Measurements from ENCODE around the gene VAC14.

The VAC14 gene

GRCh38 chr16:70730031-70730430, 70.9 kb downstream of the VAC14 start:
- Histone ChIP-seq H3K27me3 (ENCODE audit: insufficient read depth, poor library complexity, severe bottlenecking) (no peaks in the 10 kb centered on the region), H3K27ac (replicated peaks) (no peak overlapping the region), H3K4me3 (replicated peaks; ENCODE audit: insufficient read depth, low read length) (no peak overlapping the region)
- TF ChIP-seq SPI1 (IDR thresholded peaks at IDR 0.05; ENCODE audit: borderline replicate concordance, low read depth) (no peak), GABPA (IDR thresholded peaks at IDR 0.05; ENCODE audit: low read depth) (no peak), REST (IDR thresholded peaks at IDR 0.05; ENCODE audit: insufficient replicate concordance, low read depth) (no peak), CTCF (IDR thresholded peaks at IDR 0.05; ENCODE audit: insufficient read depth, low read length) (no peak), POLR2AphosphoS5 (IDR thresholded peaks at IDR 0.05; ENCODE audit: low read depth) (no peak)
- DNase-seq (ENCODE audit: low read depth in 1 of 2, low spot score in 1 of 2), result no peak

GRCh38 chr16:70729292-70729691, 71.7 kb downstream of the VAC14 start:
- H3K4me3 ChIP-seq (replicated peaks; ENCODE audit: insufficient read depth, low read length), result no peak overlapping the region
- no peak for DNase-seq (ENCODE audit: low read depth in 1 of 2, low spot score in 1 of 2)
- no peaks in the 10 kb centered on the region for H3K27me3 ChIP-seq (ENCODE audit: insufficient read depth, poor library complexity, severe bottlenecking)
- TF ChIP-seq CTCF (IDR thresholded peaks at IDR 0.05; ENCODE audit: insufficient read depth, low read length) (no peak), REST (IDR thresholded peaks at IDR 0.05; ENCODE audit: insufficient replicate concordance, low read depth) (no peak), SPI1 (IDR thresholded peaks at IDR 0.05; ENCODE audit: borderline replicate concordance, low read depth) (no peak), POLR2AphosphoS5 (IDR thresholded peaks at IDR 0.05; ENCODE audit: low read depth) (no peak), GABPA (IDR thresholded peaks at IDR 0.05; ENCODE audit: low read depth) (no peak)
- H3K27ac ChIP-seq (replicated peaks), result no peak overlapping the region

GRCh38 chr16:70728150-70728549, 72.8 kb downstream of the VAC14 start:
- DNase-seq (ENCODE audit: low read depth in 1 of 2, low spot score in 1 of 2), result peak in 1 of 2 experiments; percentile 83
- Histone ChIP-seq H3K4me3 (replicated peaks; ENCODE audit: insufficient read depth, low read length) (no peak overlapping the region), H3K27me3 (ENCODE audit: insufficient read depth, poor library complexity, severe bottlenecking) (no peaks in the 10 kb centered on the region), H3K27ac (replicated peaks) (peak overlapping the region; percentile 73)
- TF ChIP-seq SPI1 (IDR thresholded peaks at IDR 0.05; ENCODE audit: borderline replicate concordance, low read depth) (peak; percentile 41; the same call in 1 of the 2 replicates), GABPA (IDR thresholded peaks at IDR 0.05; ENCODE audit: low read depth) (no peak), CTCF (IDR thresholded peaks at IDR 0.05; ENCODE audit: insufficient read depth, low read length) (no peak), POLR2AphosphoS5 (IDR thresholded peaks at IDR 0.05; ENCODE audit: low read depth) (peak; percentile 50; the same call in 1 of the 2 replicates), REST (IDR thresholded peaks at IDR 0.05; ENCODE audit: insufficient replicate concordance, low read depth) (no peak)
